Stimulated activated CD4-positive, alpha-beta T cell treated with anti-CD3 and anti-CD28 coated beads, Interleukin-4, amount 100 ng/mL, for 4 hours (primary cell): ENCODE data around the gene NOL8.

Experiments used
- DNase-seq, 2 experiments: peaks; one replicate each; pipeline ENCODE4 v3.0.0-alpha.2; 2020

The NOL8 gene

GRCh38 chr9:92257327-92257726 is 67.8 kb downstream of the NOL8 start:
- no peak for DNase-seq

GRCh38 chr9:92254381-92255337 is 70.5 kb downstream of the NOL8 start:
- no peak for DNase-seq

GRCh38 chr9:92253656-92254055 is 71.5 kb downstream of the NOL8 start:
- DNase-seq: no peak

- no peak for DNase-seq
These were observed 77.2 kb downstream of the NOL8 start for GRCh38 chr9:92247981-92248380.
